Activated CD4-positive, CD25-positive, alpha-beta regulatory T cell (primary cell): ENCODE measurements around the gene WNK2.
"Not testable (repeated sequence)": the region's sequence is repeated elsewhere in the genome, so short reads cannot be mapped to it uniquely, and the experiment has no call there.

Source experiments
- DNase-seq, 4 experiments: peaks; one replicate each; lab custom pipeline; 2025; lab: John Stamatoyannopoulos, UW

Gene WNK2

GRCh38 chr9:93338196-93338595 lies 154.3 kb downstream of the WNK2 start:
- DNase-seq: not testable (repeated sequence)

GRCh38 chr9:93340091-93340490 lies 156.2 kb downstream of the WNK2 start:
- DNase-seq: no peak

- DNase-seq: not testable (repeated sequence)
Observed at GRCh38 chr9:93341820-93342219, 157.9 kb downstream of the WNK2 start.

- DNase-seq: not testable (repeated sequence)
Observed at GRCh38 chr9:93342428-93342827, 158.5 kb downstream of the WNK2 start.

GRCh38 chr9:93343663-93344062 lies 159.7 kb downstream of the WNK2 start:
- DNase-seq: no peak

- no peak for DNase-seq
Observed at GRCh38 chr9:93345643-93346230, 161.8 kb downstream of the WNK2 start.

GRCh38 chr9:93346231-93347112 lies 162.5 kb downstream of the WNK2 start:
- no peak for DNase-seq

- not testable (repeated sequence) for DNase-seq
Observed at GRCh38 chr9:93347371-93347975, 163.5 kb downstream of the WNK2 start.

- DNase-seq: not testable (repeated sequence)
Observed at GRCh38 chr9:93353413-93354310, 169.7 kb downstream of the WNK2 start.

- no peak for DNase-seq
Observed at GRCh38 chr9:93354451-93354850, 170.5 kb downstream of the WNK2 start.

GRCh38 chr9:93355827-93356226 lies 171.9 kb downstream of the WNK2 start:
- no peak for DNase-seq

- DNase-seq: no peak
Observed at GRCh38 chr9:93357649-93358048, 173.7 kb downstream of the WNK2 start.

- DNase-seq: not testable (repeated sequence)
Observed at GRCh38 chr9:93359907-93360306, 176.0 kb downstream of the WNK2 start.

- no peak for DNase-seq
Observed at GRCh38 chr9:93361995-93362394, 178.1 kb downstream of the WNK2 start.

- no peak for DNase-seq
Observed at GRCh38 chr9:93364734-93365426, 180.9 kb downstream of the WNK2 start.

- DNase-seq: no peak
Observed at GRCh38 chr9:93365427-93366118, 181.6 kb downstream of the WNK2 start.

- DNase-seq: no peak
Observed at GRCh38 chr9:93366119-93366447, 182.1 kb downstream of the WNK2 start.

- DNase-seq: not testable (repeated sequence)
Observed at GRCh38 chr9:93366486-93366885, 182.5 kb downstream of the WNK2 start.

- DNase-seq: no peak
Observed at GRCh38 chr9:93368437-93368836, 184.5 kb downstream of the WNK2 start.

GRCh38 chr9:93369686-93370085 lies 185.7 kb downstream of the WNK2 start:
- no peak for DNase-seq
